HepG2 (cell line): Measurements from ENCODE around the gene WNT5B. TPM values are rescaled to one million over a fixed set of nuclear protein-coding genes. Genes with fewer than 3 reads are reported as not detected.
A peak's percentile ranks its signal among the peaks of the same experiment; 100 is the strongest.

Experiments used
- ATAC-seq: fragments of 200-7000 bp; cut with Tn5 transposase; 3 replicates; pipeline ENCODE4 v1.9.1; 2020; ENCODE audit warnings: mild to moderate bottlenecking, moderate library complexity
- BruUV-seq: library from RNA; stranded (reverse); fragments of 400-500 nt; replicated peaks from 2 replicates; lab custom pipeline; 2021; lab: Mats Ljungman, UMichigan
- CTCF ChIA-PET: fragments of 300-600 bp; formaldehyde crosslinking; extraction: SDS; loops from one replicate; lab custom pipeline; 2021; ENCODE audit warnings: low total read pairs, inconsistent platforms, low intra/inter-chr PET ratio; lab: Yijun Ruan, JAX
- POLR2A ChIA-PET: fragments of 350-600 bp; sonication (Branson Sonifier 250); formaldehyde crosslinking; loops from one replicate; lab custom pipeline; 2020; ENCODE audit warnings: antibody characterized with exemption, inconsistent platforms; lab: Yijun Ruan, JAX
- DNase-seq: peaks from one replicate; pipeline ENCODE4 v3.0.0-alpha.2; 2015; ENCODE audit warnings: low spot score
- FAIRE-seq: peaks from 3 replicates; lab custom pipeline; 2011; peaks lifted over from hg19 to GRCh38; lab: Jason Lieb, UNC
- H2AFZ ChIP-seq: one replicate; pipeline ENCODE4 v1.6.1; 2011; ENCODE audit warnings: low read length, inconsistent platforms
- H3K27ac ChIP-seq: fragments of 300-600 bp; 3 replicates; pipeline ENCODE4 v1.8.0; 2011; ENCODE audit warnings: mixed run types, mild to moderate bottlenecking, mixed read lengths, low read length, inconsistent platforms; ENCODE audit not compliant: insufficient read depth; ENCODE audit errors: extremely low read length
- H3K27me3 ChIP-seq, 2 experiments: fragments of 200-600 bp in 1 of 2; 2 replicates in 1 of 2; 3 replicates in 1 of 2; pipeline versions ENCODE4 v1.6.0 to v1.8.0; 2011; ENCODE audit warnings: low read length in 2 of 2, mild to moderate bottlenecking in 2 of 2, moderate library complexity in 2 of 2, inconsistent platforms in 1 of 2; ENCODE audit not compliant: insufficient read depth in 2 of 2, control insufficient read depth in 1 of 2
- H3K36me3 ChIP-seq, 2 experiments: fragments of 200-600 bp in 1 of 2; replicated peaks in 1 of 2; 2 replicates in 1 of 2; 3 replicates in 1 of 2; pipeline versions ENCODE4 v1.5.1 to v1.8.0; 2011; ENCODE audit warnings: low read length in 2 of 2, inconsistent platforms in 1 of 2; ENCODE audit not compliant: insufficient read depth in 2 of 2, control insufficient read depth in 1 of 2
- H3K4me1 ChIP-seq: 2 replicates; pipeline ENCODE4 v1.5.1; 2012; ENCODE audit warnings: low read length, inconsistent platforms; ENCODE audit not compliant: insufficient read depth
- H3K4me2 ChIP-seq: 2 replicates; pipeline ENCODE4 v1.6.0; 2011; ENCODE audit warnings: low read depth, low read length, inconsistent platforms
- H3K4me3 ChIP-seq, 3 experiments: fragments of 200-600 bp in 1 of 3; sonication (generic), shearing (Covaris generic) in 1 of 3; replicated peaks in 1 of 3; 2 replicates each; pipeline ENCODE4 v1.5.1; 2011 to 2016; ENCODE audit warnings: low read length in 3 of 3, inconsistent platforms in 2 of 3, low read depth in 2 of 3, mild to moderate bottlenecking in 2 of 3, control low read depth in 1 of 3, mixed read lengths in 1 of 3; ENCODE audit not compliant: insufficient read depth in 1 of 3
- H3K79me2 ChIP-seq: one replicate; pipeline ENCODE4 v1.6.1; 2011; ENCODE audit warnings: low read length, inconsistent platforms; ENCODE audit not compliant: insufficient read depth
- H3K9ac ChIP-seq: 2 replicates; pipeline ENCODE4 v1.6.0; 2011; ENCODE audit warnings: mild to moderate bottlenecking, low read depth, low read length, inconsistent platforms; ENCODE audit not compliant: insufficient read depth
- H3K9me3 ChIP-seq: 2 replicates; pipeline ENCODE4 v1.5.1; 2012; ENCODE audit warnings: mild to moderate bottlenecking, low read length
- H4K20me1 ChIP-seq: 2 replicates; pipeline ENCODE4 v1.6.0; 2011; ENCODE audit warnings: inconsistent platforms, mild to moderate bottlenecking, low read length, moderate library complexity; ENCODE audit not compliant: insufficient read depth
- HMG20B ChIP-seq: conservative IDR thresholded peaks from 2 replicates; pipeline ENCODE4 v1.6.1; 2016; ENCODE audit warnings: missing genetic modification reagents, missing compliant biosample characterization
- RARA ChIP-seq: IDR thresholded peaks from 2 replicates; pipeline ENCODE4 v1.6.1; 2016; ENCODE audit warnings: missing genetic modification reagents, missing compliant biosample characterization
- RBM22 ChIP-seq: fragments of 200-400 bp; formaldehyde crosslinking; optimal IDR thresholded peaks from 2 replicates; pipeline ENCODE3; 2017; ENCODE audit warnings: mild to moderate bottlenecking, low read length, moderate library complexity
- SNAPC4 ChIP-seq: sonication (generic); formaldehyde crosslinking; IDR thresholded peaks from 2 replicates; pipeline ENCODE4 v1.4.0; 2020; ENCODE audit warnings: mild to moderate bottlenecking, missing genetic modification reagents
- SRF ChIP-seq: IDR thresholded peaks from 2 replicates; pipeline ENCODE4 v1.6.1; 2011; ENCODE audit warnings: mild to moderate bottlenecking, low read depth, low read length, moderate library complexity
- ZBTB39 ChIP-seq: sonication (generic); formaldehyde crosslinking; IDR thresholded peaks from 2 replicates; pipeline ENCODE4 v1.5.0; 2020; ENCODE audit warnings: missing genetic modification reagents
- ZNF230 ChIP-seq: sonication (generic); formaldehyde crosslinking; IDR thresholded peaks from 2 replicates; pipeline ENCODE4 v1.4.0; 2020; ENCODE audit warnings: mild to moderate bottlenecking, missing genetic modification reagents
- ZNF3 ChIP-seq: IDR thresholded peaks from 2 replicates; pipeline ENCODE4 v1.7.0; 2017; ENCODE audit warnings: inconsistent platforms
- WGBS: methylation state at CpG from one replicate; pipeline ENCODE4 v1.1.6; 2017; ENCODE audit warnings: low lambda C conversion rate; 5-methylcytosine and 5-hydroxymethylcytosine counted together
- in situ Hi-C: cut with HindIII; loops from 2 replicates; pipeline ENCODE4 v1.10.0; 2017; ENCODE audit warnings: low pct_unique_long_range_greater_than_20kb; ENCODE audit not compliant: extremely low pct_ligation_motif_present
- intact Hi-C: fragments of 100-400 bp; cut with micrococcal nuclease; formaldehyde crosslinking; loops from one replicate; pipeline ENCODE4 v1.10.0; 2022; ENCODE audit not compliant: unreplicated experiment
- polyA plus RNA-seq, 8 experiments: library from polyadenylated mRNA; depleted of rRNA in 3 of 8; stranded (reverse) in 7 of 8; unstranded in 1 of 8; fragments of >200 nt; fragmentation: Illumina TruSeq in 4 of 8; extraction: Trizol in 4 of 8; gene quantifications; 2 replicates each; pipeline versions ENCODE4 v1.2.1 to v1.2.3, GENCODE V29; 2011 to 2016; ENCODE audit warnings: low read depth in 4 of 8, missing spikeins in 1 of 8, mixed read lengths in 1 of 8; ENCODE audit not compliant: insufficient read depth in 1 of 8
- total RNA-seq, 5 experiments: library from RNA; depleted of rRNA; stranded (reverse); fragments of >200 nt; fragmentation: Illumina TruSeq; extraction: Trizol; gene quantifications; 2 replicates each; pipeline ENCODE4 v1.2.3, GENCODE V29; 2016; ENCODE audit warnings: low read depth in 1 of 5
- TF ChIP-seq, protein P1 (sequence below): sonication (generic); formaldehyde crosslinking; IDR thresholded peaks from 2 replicates; pipeline ENCODE4 v1.8.1; 2023; ENCODE audit warnings: mild to moderate bottlenecking, missing genetic modification reagents
- TF ChIP-seq, protein P2 (sequence below): sonication (generic); formaldehyde crosslinking; IDR thresholded peaks from 2 replicates; pipeline ENCODE4 v1.4.0; 2020; ENCODE audit warnings: missing genetic modification reagents, borderline replicate concordance

The WNT5B gene
- total and polyA plus RNA-seq, 2 of the 13 experiments (the other 11 are each of a cell fraction or from before 2014, with no cell fraction given) = 0.04 TPM; not detected in 1

DNA sequence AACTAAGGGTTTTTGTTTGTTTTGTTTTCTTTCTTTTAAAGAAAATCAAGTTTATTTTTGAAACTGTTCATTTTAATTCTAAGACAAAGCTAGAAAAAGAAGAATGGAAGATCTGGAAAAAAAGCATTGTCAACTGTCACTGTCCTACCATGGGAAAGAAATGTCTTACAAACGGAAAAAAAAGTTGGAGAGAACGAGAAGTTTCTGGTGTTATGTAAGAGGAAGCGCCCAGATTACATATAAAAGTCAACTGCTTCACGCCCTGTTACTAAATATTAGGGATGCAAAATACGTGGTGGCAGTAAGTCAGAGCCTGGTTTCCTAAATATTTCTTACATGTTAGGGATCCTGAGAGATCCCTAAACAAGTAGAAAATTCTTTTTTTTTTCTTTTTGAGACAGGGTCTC lies 20.3 kb upstream of the WNT5B start (continued):
- TF ChIP-seq SNAPC4 (CRISPR knock-in tag) = no peak
- TF ChIP-seq, protein P1, sequence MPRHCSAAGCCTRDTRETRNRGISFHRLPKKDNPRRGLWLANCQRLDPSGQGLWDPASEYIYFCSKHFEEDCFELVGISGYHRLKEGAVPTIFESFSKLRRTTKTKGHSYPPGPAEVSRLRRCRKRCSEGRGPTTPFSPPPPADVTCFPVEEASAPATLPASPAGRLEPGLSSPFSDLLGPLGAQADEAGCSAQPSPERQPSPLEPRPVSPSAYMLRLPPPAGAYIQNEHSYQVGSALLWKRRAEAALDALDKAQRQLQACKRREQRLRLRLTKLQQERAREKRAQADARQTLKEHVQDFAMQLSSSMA = no peak
- TF ChIP-seq RBM22 = no peak
- TF ChIP-seq HMG20B (CRISPR knock-in tag) = no peak
- no peak for TF ChIP-seq SRF
- TF ChIP-seq, all 625 proteins: peak for 0

- Histone ChIP-seq H4K20me1 (no peaks in the 10 kb centered on the region), H3K36me3 (no peaks in the 10 kb centered on the region), H3K9me3 (no peaks in the 10 kb centered on the region), H3K79me2 (no peaks in the 10 kb centered on the region), H3K4me3 (peak overlapping the region in 2 of 3 experiments; percentile 43 to 47; a peak in 4 of 6 replicates), H3K27me3 (peaks cover 2 to 16% of the 10 kb centered on the region in 2 experiments; a peak in 2 of 5 replicates), H3K27ac (peak overlapping the region; percentile 66), H3K4me1 (peaks cover 75% of the 10 kb centered on the region), H2AFZ (no peak overlapping the region), H3K9ac (no peak overlapping the region), H3K4me2 (peak overlapping the region; percentile 73)
- no peak for DNase-seq
- in situ Hi-C loops = no loop called here
- BruUV-seq = no TSS peak
- CTCF ChIA-PET = no interaction called here
- intact Hi-C loops = no loop called here
- WGBS = 3% methylated on average over 7 of the region's 7 CpGs
- no peak for FAIRE-seq
- POLR2A ChIA-PET = no interaction called here
- peak; percentile 49 for ATAC-seq
- peak; percentile 71 for TF ChIP-seq RARA (CRISPR knock-in tag)
- TF ChIP-seq ZNF3 (CRISPR knock-in tag) = no peak
- TF ChIP-seq ZBTB39 = no peak
- TF ChIP-seq ZNF230 (CRISPR knock-in tag) = no peak
- TF ChIP-seq, protein P2, sequence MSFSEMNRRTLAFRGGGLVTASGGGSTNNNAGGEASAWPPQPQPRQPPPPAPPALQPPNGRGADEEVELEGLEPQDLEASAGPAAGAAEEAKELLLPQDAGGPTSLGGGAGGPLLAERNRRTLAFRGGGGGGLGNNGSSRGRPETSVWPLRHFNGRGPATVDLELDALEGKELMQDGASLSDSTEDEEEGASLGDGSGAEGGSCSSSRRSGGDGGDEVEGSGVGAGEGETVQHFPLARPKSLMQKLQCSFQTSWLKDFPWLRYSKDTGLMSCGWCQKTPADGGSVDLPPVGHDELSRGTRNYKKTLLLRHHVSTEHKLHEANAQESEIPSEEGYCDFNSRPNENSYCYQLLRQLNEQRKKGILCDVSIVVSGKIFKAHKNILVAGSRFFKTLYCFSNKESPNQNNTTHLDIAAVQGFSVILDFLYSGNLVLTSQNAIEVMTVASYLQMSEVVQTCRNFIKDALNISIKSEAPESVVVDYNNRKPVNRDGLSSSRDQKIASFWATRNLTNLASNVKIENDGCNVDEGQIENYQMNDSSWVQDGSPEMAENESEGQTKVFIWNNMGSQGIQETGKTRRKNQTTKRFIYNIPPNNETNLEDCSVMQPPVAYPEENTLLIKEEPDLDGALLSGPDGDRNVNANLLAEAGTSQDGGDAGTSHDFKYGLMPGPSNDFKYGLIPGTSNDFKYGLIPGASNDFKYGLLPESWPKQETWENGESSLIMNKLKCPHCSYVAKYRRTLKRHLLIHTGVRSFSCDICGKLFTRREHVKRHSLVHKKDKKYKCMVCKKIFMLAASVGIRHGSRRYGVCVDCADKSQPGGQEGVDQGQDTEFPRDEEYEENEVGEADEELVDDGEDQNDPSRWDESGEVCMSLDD (CRISPR knock-in tag) = peak; percentile 89
These were observed 18.9 kb upstream of the WNT5B start for GRCh38 chr12:1610072-1610643.
